Measurements from ENCODE around the gene ZNF655. TPM values are rescaled to one million over a fixed set of nuclear protein-coding genes. Genes with fewer than 3 reads are reported as not detected.

Gene ZNF655
- total and polyA plus RNA-seq, 2 experiments from 2014 or later, result 36.5 to 70.0 TPM

DNA sequence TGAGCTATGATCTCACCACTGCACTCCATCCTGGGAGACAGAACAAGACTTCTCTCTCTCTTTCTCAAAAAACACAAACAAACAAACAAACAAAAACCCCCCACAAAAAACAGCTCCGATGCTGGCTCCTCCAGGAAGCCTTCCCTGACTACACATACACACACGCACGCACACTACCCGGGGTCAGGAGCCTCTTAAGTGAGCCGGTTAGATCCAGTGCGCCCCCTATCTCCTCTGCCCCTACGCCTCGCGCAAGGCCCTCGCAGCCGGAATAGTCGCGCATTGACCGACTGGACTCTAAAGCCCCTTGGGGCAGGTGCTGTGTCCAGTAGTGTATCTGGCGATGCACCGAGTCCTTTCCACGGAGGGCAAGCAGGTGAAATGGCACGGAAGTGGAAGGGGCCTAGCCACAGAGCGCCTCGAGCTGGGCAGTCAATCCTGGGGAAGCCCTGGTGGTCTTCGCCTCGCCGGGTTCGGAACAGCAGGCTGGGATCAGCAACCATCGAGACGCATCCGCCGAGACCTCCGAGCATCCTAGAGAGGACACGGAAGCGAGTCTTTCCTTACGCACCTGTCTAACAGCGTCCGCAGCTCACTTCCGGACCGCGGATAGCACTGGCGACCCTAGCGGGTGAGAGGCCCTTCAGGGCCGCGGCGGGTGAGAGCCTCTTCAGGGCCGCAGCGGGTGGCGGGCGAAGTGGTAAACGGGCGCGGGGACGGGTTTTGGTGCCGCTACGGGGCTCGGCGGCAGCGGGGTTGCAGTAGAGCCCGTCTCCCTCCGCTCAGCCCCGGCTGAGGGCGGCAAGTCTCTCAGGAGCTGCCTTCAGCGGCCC is 58.1 kb downstream of the ZNF655 start, which contains the start of gene ZSCAN25:
Gene ZSCAN25 (plus strand): TSS at position 588 of the 833 bp plus-strand sequence. CDS start 2,661 bp downstream, outside the sequence.
- TF ChIP-seq EZH2 (IDR thresholded peaks at IDR 0.05; ENCODE audit: insufficient read depth, poor library complexity, severe bottlenecking), result no peak
- TF ChIP-seq EZH2phosphoT487 (IDR thresholded peaks at IDR 0.05; ENCODE audit: insufficient read depth, low read depth), result no peak
- peak within 1 kb of the TSS; percentile 98 for H2AFZ ChIP-seq
- 2 to 3% methylated on average over 46 to 60 of the region's 60 CpGs for WGBS, 2 experiments (ENCODE audit: low coverage in 1 of 2, low lambda C conversion rate in 2 of 2, missing lambda C conversion rate in 2 of 2)
- no peaks in the 10 kb centered on the region for H4K20me1 ChIP-seq (ENCODE audit: insufficient read depth)
- peak within 1 kb of the TSS; percentile 85 for H3K4me2 ChIP-seq (ENCODE audit: unreplicated experiment)
- H3K4me1 ChIP-seq (ENCODE audit: insufficient read depth), result peaks cover 21% of the 10 kb centered on the region
- H3F3A ChIP-seq (ENCODE audit: insufficient read depth), result peaks cover 25% of the 10 kb centered on the region
- no peaks in the 10 kb centered on the region for H3K9me2 ChIP-seq (ENCODE audit: insufficient read depth)
- H3K9ac ChIP-seq, result peak within 1 kb of the TSS; percentile 90
- H3K9me3 ChIP-seq (ENCODE audit: low read depth), result no peaks in the 10 kb centered on the region
- peak; percentile 94 for DNase-seq
- peak within 1 kb of the TSS; percentile 40 for H3K27ac ChIP-seq
- in situ Hi-C loops (cut with MboI), result no loop called here
- H3K79me2 ChIP-seq (ENCODE audit: insufficient read depth), result peaks cover 46% of the 10 kb centered on the region
- no peaks in the 10 kb centered on the region for H3K27me3 ChIP-seq (replicated peaks; ENCODE audit: insufficient read depth)
- H3K4me3 ChIP-seq, result peak within 1 kb of the TSS; percentile 91
- H3K36me3 ChIP-seq (ENCODE audit: low read depth), result peaks cover 20% of the 10 kb centered on the region

GRCh38 chr7:99617192-99617781 is 58.8 kb downstream of the ZNF655 start:
- no peak for TF ChIP-seq EZH2 (IDR thresholded peaks at IDR 0.05; ENCODE audit: insufficient read depth, poor library complexity, severe bottlenecking)
- no peak for TF ChIP-seq EZH2phosphoT487 (IDR thresholded peaks at IDR 0.05; ENCODE audit: insufficient read depth, low read depth)
- H3K4me1 ChIP-seq (ENCODE audit: insufficient read depth), result peaks cover 21% of the 10 kb centered on the region
- H3K4me2 ChIP-seq (ENCODE audit: unreplicated experiment), result peak overlapping the region; percentile 85
- H3K9me2 ChIP-seq (ENCODE audit: insufficient read depth), result no peaks in the 10 kb centered on the region
- DNase-seq, result peak; percentile 5
- peak overlapping the region; percentile 91 for H3K4me3 ChIP-seq
- H3K27ac ChIP-seq, result peak overlapping the region; percentile 40
- no peaks in the 10 kb centered on the region for H4K20me1 ChIP-seq (ENCODE audit: insufficient read depth)
- H3K27me3 ChIP-seq (replicated peaks; ENCODE audit: insufficient read depth), result no peaks in the 10 kb centered on the region
- H3K79me2 ChIP-seq (ENCODE audit: insufficient read depth), result peaks cover 48% of the 10 kb centered on the region
- H3K9me3 ChIP-seq (ENCODE audit: low read depth), result no peaks in the 10 kb centered on the region
- peaks cover 26% of the 10 kb centered on the region for H3K36me3 ChIP-seq (ENCODE audit: low read depth)
- WGBS, 2 experiments (ENCODE audit: low coverage in 1 of 2, low lambda C conversion rate in 2 of 2, missing lambda C conversion rate in 2 of 2), result 17 to 22% methylated on average over 21 to 22 of the region's 22 CpGs
- in situ Hi-C loops (cut with MboI), result no loop called here
- peak overlapping the region; percentile 98 for H2AFZ ChIP-seq
- peaks cover 25% of the 10 kb centered on the region for H3F3A ChIP-seq (ENCODE audit: insufficient read depth)
- peak overlapping the region; percentile 90 for H3K9ac ChIP-seq

DNA sequence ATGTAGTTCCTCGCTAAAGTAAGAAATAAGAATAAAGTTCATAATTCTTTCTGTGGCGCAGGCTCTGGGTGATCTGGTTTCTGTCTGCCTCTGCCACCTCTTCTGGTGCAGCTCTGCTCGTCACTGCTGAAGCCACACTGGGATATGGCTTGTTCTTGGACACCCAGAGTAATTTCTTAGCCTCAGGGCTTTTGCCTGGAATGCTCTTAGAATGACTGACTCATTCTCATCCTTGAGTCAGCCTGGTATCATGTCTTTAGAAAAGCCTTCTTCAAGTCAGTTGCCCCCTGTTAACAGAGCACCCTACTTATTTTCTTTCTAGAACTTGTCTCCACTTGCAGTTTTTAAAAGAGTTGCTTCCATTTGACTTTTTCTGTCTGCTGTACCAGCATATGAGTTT is 60.3 kb downstream of the ZNF655 start:
- in situ Hi-C loops (cut with MboI), result no loop called here
- H4K20me1 ChIP-seq (ENCODE audit: insufficient read depth), result no peaks in the 10 kb centered on the region
- peaks cover 48% of the 10 kb centered on the region for H3K79me2 ChIP-seq (ENCODE audit: insufficient read depth)
- 53 to 62% methylated on average over 3 of the region's 3 CpGs for WGBS, 2 experiments (ENCODE audit: low coverage in 1 of 2, low lambda C conversion rate in 2 of 2, missing lambda C conversion rate in 2 of 2)
- H3K9me3 ChIP-seq (ENCODE audit: low read depth), result no peaks in the 10 kb centered on the region
- H2AFZ ChIP-seq, result no peak overlapping the region
- no peaks in the 10 kb centered on the region for H3K27me3 ChIP-seq (replicated peaks; ENCODE audit: insufficient read depth)
- peak overlapping the region; percentile 68 for H3K27ac ChIP-seq
- peak overlapping the region; percentile 85 for H3K4me2 ChIP-seq (ENCODE audit: unreplicated experiment)
- peaks cover 21% of the 10 kb centered on the region for H3K4me1 ChIP-seq (ENCODE audit: insufficient read depth)
- peaks cover 25% of the 10 kb centered on the region for H3F3A ChIP-seq (ENCODE audit: insufficient read depth)
- peak; percentile 93 for DNase-seq
- peak overlapping the region; percentile 90 for H3K9ac ChIP-seq
- TF ChIP-seq EZH2 (IDR thresholded peaks at IDR 0.05; ENCODE audit: insufficient read depth, poor library complexity, severe bottlenecking) (no peak), EZH2phosphoT487 (IDR thresholded peaks at IDR 0.05; ENCODE audit: insufficient read depth, low read depth) (no peak)
- peaks cover 35% of the 10 kb centered on the region for H3K36me3 ChIP-seq (ENCODE audit: low read depth)
- H3K4me3 ChIP-seq, result peak overlapping the region; percentile 91
- no peaks in the 10 kb centered on the region for H3K9me2 ChIP-seq (ENCODE audit: insufficient read depth)

DNA sequence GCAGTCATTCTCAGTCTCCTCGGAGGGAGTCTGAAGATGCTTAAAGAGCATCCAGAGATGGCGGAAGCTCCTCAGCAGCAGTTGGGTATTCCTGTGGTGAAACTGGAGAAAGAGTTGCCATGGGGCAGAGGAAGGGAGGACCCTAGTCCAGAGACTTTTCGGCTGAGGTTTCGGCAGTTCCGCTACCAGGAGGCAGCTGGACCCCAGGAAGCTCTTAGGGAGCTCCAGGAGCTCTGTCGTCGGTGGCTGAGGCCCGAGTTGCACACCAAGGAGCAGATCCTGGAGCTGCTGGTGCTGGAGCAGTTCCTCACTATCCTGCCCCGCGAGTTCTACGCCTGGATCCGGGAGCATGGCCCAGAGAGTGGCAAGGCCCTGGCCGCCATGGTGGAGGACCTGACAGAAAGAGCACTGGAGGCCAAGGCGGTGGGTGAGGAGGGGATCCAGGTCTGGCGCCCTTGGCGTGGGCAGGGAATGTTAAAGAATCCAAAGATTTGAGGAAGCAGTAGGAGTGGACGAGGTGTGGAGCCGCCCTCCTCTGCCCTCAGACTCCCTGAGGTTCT is 61.2 kb downstream of the ZNF655 start:
- H3K27me3 ChIP-seq (replicated peaks; ENCODE audit: insufficient read depth), result no peaks in the 10 kb centered on the region
- H3K9me3 ChIP-seq (ENCODE audit: low read depth), result no peaks in the 10 kb centered on the region
- DNase-seq, result no peak
- peaks cover 25% of the 10 kb centered on the region for H3F3A ChIP-seq (ENCODE audit: insufficient read depth)
- H3K79me2 ChIP-seq (ENCODE audit: insufficient read depth), result peaks cover 48% of the 10 kb centered on the region
- H3K4me2 ChIP-seq (ENCODE audit: unreplicated experiment), result peak overlapping the region; percentile 85
- peak overlapping the region; percentile 68 for H3K27ac ChIP-seq
- H4K20me1 ChIP-seq (ENCODE audit: insufficient read depth), result no peaks in the 10 kb centered on the region
- WGBS, 2 experiments (ENCODE audit: low coverage in 1 of 2, low lambda C conversion rate in 2 of 2, missing lambda C conversion rate in 2 of 2), result 98 to 99% methylated on average over 18 of the region's 18 CpGs
- peaks cover 21% of the 10 kb centered on the region for H3K4me1 ChIP-seq (ENCODE audit: insufficient read depth)
- in situ Hi-C loops (cut with MboI), result no loop called here
- no peak overlapping the region for H2AFZ ChIP-seq
- no peaks in the 10 kb centered on the region for H3K9me2 ChIP-seq (ENCODE audit: insufficient read depth)
- TF ChIP-seq EZH2 (IDR thresholded peaks at IDR 0.05; ENCODE audit: insufficient read depth, poor library complexity, severe bottlenecking) (no peak), EZH2phosphoT487 (IDR thresholded peaks at IDR 0.05; ENCODE audit: insufficient read depth, low read depth) (no peak)
- peaks cover 45% of the 10 kb centered on the region for H3K36me3 ChIP-seq (ENCODE audit: low read depth)
- H3K4me3 ChIP-seq, result no peak overlapping the region
- 0 out of 2 replicates have a peak overlapping the region, but pooled peaks have one; percentile 2 for H3K9ac ChIP-seq

Data from GM23248 (cell line).